Body of pancreas (tissue), 4 donors: ENCODE measurements around the gene BSX. TPM values are rescaled to one million over a fixed set of nuclear protein-coding genes. Genes with fewer than 3 reads are reported as not detected.

ENCODE experiments used
- ATAC-seq: fragments of 150-250 bp; one replicate; pipeline ENCODE4 v1.9.1; 2016
- DNase-seq, 4 donors: peaks; one replicate each; pipeline ENCODE4 v3.0.0-alpha.2; 2019
- H3K27ac ChIP-seq, 4 donors: fragments of 200-600 bp; sonication (generic); 1 replicate in 3 of 4; 2 replicates in 1 of 4; pipeline versions ENCODE4 v1.5.1 to v1.6.1; 2016 to 2019; ENCODE audit warnings: mild to moderate bottlenecking in 1 of 4, mixed read lengths in 1 of 4, moderate library complexity in 1 of 4
- H3K27me3 ChIP-seq, 2 donors: fragments of 200-600 bp; sonication (generic); one replicate each; pipeline ENCODE4 v1.6.0; 2016; ENCODE audit warnings: mild to moderate bottlenecking in 1 of 2
- H3K36me3 ChIP-seq, 2 donors: fragments of 200-600 bp; sonication (generic); replicated peaks in 1 of 2; 2 replicates each; pipeline ENCODE4 v1.5.1; 2016; ENCODE audit warnings: low read depth in 2 of 2; ENCODE audit not compliant: insufficient read depth in 1 of 2
- H3K4me1 ChIP-seq: fragments of 200-600 bp; sonication (generic); one replicate; pipeline ENCODE4 v1.6.0; 2016
- H3K4me3 ChIP-seq, 2 donors: fragments of 200-600 bp; sonication (generic); 1 replicate in 1 of 2; 2 replicates in 1 of 2; pipeline ENCODE4 v1.5.1; 2016 to 2019
- H3K9me3 ChIP-seq, 3 donors: fragments of 200-600 bp; sonication (generic); 1 replicate in 2 of 3; 2 replicates in 1 of 3; pipeline ENCODE4 v1.5.1; 2016
- POLR2A ChIP-seq, 3 donors: fragments of 450-650 bp; IDR thresholded peaks; one replicate each; pipeline ENCODE4 v1.6.1; 2016; ENCODE audit warnings: antibody characterized with exemption in 3 of 3, mild to moderate bottlenecking in 2 of 3
- WGBS, 2 donors: methylation state at CpG; one replicate each; pipeline ENCODE4 v1.1.5; 2017; 5-methylcytosine and 5-hydroxymethylcytosine counted together
- intact Hi-C: fragments of 100-400 bp; cut with DNase I; formaldehyde crosslinking; loops from one replicate; pipeline ENCODE4 v1.15.1; 2023
- total RNA-seq, 2 donors: library from RNA; depleted of rRNA; stranded (reverse); fragments of >200 nt; gene quantifications; one replicate each; pipeline ENCODE4 v1.1.0, GENCODE V29; 2016
- TF ChIP-seq, protein P1 (sequence below), 7 experiments: fragments of 450-650 bp in 4 of 7; fragments of 200-600 bp in 3 of 7; sonication (generic) in 3 of 7; IDR thresholded peaks; one replicate each; pipeline ENCODE4 v1.5.1; 2016 to 2019; ENCODE audit warnings: antibody characterized with exemption in 7 of 7

The BSX gene
- total RNA-seq, 2 donors from 2014 or later: not detected

GRCh38 chr11:122963961-122964360 lies 17.7 kb downstream of the BSX start:
- intact Hi-C loops: no loop called here
- no peaks in the 10 kb centered on the region for H3K27me3 ChIP-seq
- no peak for DNase-seq
- no peaks in the 10 kb centered on the region for H3K9me3 ChIP-seq
- WGBS, 2 donors: 63 to 69% methylated on average over 4 of the region's 4 CpGs
- TF ChIP-seq, protein P1, sequence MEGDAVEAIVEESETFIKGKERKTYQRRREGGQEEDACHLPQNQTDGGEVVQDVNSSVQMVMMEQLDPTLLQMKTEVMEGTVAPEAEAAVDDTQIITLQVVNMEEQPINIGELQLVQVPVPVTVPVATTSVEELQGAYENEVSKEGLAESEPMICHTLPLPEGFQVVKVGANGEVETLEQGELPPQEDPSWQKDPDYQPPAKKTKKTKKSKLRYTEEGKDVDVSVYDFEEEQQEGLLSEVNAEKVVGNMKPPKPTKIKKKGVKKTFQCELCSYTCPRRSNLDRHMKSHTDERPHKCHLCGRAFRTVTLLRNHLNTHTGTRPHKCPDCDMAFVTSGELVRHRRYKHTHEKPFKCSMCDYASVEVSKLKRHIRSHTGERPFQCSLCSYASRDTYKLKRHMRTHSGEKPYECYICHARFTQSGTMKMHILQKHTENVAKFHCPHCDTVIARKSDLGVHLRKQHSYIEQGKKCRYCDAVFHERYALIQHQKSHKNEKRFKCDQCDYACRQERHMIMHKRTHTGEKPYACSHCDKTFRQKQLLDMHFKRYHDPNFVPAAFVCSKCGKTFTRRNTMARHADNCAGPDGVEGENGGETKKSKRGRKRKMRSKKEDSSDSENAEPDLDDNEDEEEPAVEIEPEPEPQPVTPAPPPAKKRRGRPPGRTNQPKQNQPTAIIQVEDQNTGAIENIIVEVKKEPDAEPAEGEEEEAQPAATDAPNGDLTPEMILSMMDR (IDR thresholded peaks at IDR 0.05): no peak
- no peak for TF ChIP-seq POLR2A (IDR thresholded peaks at IDR 0.05)
- no peak for ATAC-seq
- H3K4me1 ChIP-seq: no peaks in the 10 kb centered on the region
- H3K36me3 ChIP-seq: no peaks in the 10 kb centered on the region
- no peak overlapping the region for H3K4me3 ChIP-seq
- H3K27ac ChIP-seq: no peak overlapping the region

- H3K36me3 ChIP-seq: no peaks in the 10 kb centered on the region
- no peaks in the 10 kb centered on the region for H3K9me3 ChIP-seq
- H3K4me1 ChIP-seq: no peaks in the 10 kb centered on the region
- ATAC-seq: no peak
- intact Hi-C loops: no loop called here
- no peak overlapping the region for H3K4me3 ChIP-seq
- WGBS, 2 donors: 79 to 92% methylated on average over 4 of the region's 4 CpGs
- TF ChIP-seq, protein P1 (IDR thresholded peaks at IDR 0.05): no peak
- no peak for TF ChIP-seq POLR2A (IDR thresholded peaks at IDR 0.05)
- DNase-seq: no peak
- H3K27me3 ChIP-seq: no peaks in the 10 kb centered on the region
- H3K27ac ChIP-seq: no peak overlapping the region
Observed at GRCh38 chr11:122954455-122954854, 27.2 kb downstream of the BSX start.

GRCh38 chr11:122951211-122951610 lies 30.4 kb downstream of the BSX start:
- no peaks in the 10 kb centered on the region for H3K27me3 ChIP-seq
- no peak overlapping the region for H3K4me3 ChIP-seq
- H3K36me3 ChIP-seq: no peaks in the 10 kb centered on the region
- DNase-seq (no peak), ATAC-seq (no peak)
- TF ChIP-seq, protein P1 (IDR thresholded peaks at IDR 0.05): no peak
- TF ChIP-seq POLR2A (IDR thresholded peaks at IDR 0.05): no peak
- intact Hi-C loops: no loop called here
- no peak overlapping the region for H3K27ac ChIP-seq
- H3K9me3 ChIP-seq: no peaks in the 10 kb centered on the region
- H3K4me1 ChIP-seq: no peaks in the 10 kb centered on the region
- 59 to 70% methylated on average over 2 of the region's 2 CpGs for WGBS, 2 donors

DNA sequence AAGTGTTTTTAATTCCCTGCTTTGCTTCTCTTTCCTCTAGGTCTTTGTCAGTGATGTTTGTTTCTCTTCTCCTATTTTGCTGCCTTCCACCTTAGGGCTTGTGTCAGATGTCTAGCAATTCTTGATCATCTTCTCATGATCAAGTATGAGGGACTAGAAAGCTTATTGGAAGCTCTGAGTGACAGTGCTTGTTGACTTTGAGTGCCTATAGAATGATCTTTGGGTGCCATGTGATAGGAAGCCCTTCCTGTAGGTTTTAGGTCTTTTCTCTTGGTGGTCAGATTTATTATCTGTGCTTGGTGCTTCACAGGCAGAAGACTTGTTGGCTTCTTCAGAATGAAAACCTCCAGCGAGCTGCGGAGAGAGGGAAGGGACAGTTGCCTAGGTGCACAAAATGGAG lies 43.1 kb downstream of the BSX start:
- DNase-seq (no peak), ATAC-seq (no peak)
- whole genome bisulfite sequencing, 2 donors: 84 to 92% methylated on average over 2 of the region's 2 CpGs
- H3K4me3 ChIP-seq: no peak overlapping the region
- H3K27me3 ChIP-seq: no peaks in the 10 kb centered on the region
- H3K4me1 ChIP-seq: no peaks in the 10 kb centered on the region
- intact Hi-C loops: no loop called here
- no peaks in the 10 kb centered on the region for H3K36me3 ChIP-seq
- no peak for TF ChIP-seq POLR2A (IDR thresholded peaks at IDR 0.05)
- TF ChIP-seq, protein P1 (IDR thresholded peaks at IDR 0.05): no peak
- no peaks in the 10 kb centered on the region for H3K9me3 ChIP-seq
- no peak overlapping the region for H3K27ac ChIP-seq

DNA sequence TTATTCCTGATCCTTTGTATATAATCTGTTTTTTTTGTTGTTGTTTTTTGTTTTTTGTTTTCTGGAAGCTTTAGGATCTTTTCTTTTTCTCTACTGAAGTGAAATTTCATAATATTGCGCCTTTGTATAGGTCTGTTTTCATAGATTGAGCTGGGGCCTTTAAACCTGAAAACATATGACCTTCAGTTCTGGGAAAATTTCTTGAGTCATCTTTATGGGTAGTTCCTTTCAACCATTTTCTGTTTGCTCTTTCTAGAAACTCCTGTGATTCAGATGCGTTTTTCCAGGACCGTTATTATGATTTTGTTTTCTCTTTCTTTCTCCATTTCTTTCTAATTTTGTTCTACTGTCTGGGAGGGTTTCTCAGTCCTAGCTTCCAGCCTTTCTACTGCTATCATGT lies 43.7 kb downstream of the BSX start:
- WGBS, 2 donors: 68 to 75% methylated on average over 3 of the region's 3 CpGs

More for the DNA sequence above, 43.7 kb downstream of the BSX start:
- TF ChIP-seq, protein P1 (IDR thresholded peaks at IDR 0.05): no peak
- TF ChIP-seq POLR2A (IDR thresholded peaks at IDR 0.05): no peak
- Histone ChIP-seq H3K4me3 (no peak overlapping the region), H3K9me3 (no peaks in the 10 kb centered on the region), H3K36me3 (no peaks in the 10 kb centered on the region), H3K27me3 (no peaks in the 10 kb centered on the region), H3K27ac (no peak overlapping the region), H3K4me1 (no peaks in the 10 kb centered on the region)
- intact Hi-C loops: no loop called here
- ATAC-seq (no peak), DNase-seq (no peak)
